ENCODE results near the gene C1S. TPM values are rescaled to one million over a fixed set of nuclear protein-coding genes. Genes with fewer than 3 reads are reported as not detected.

Gene C1S
- total RNA-seq, 4 donors from 2014 or later = 58.1 to 90.8 (median 85.9) TPM

GRCh38 chr12:7061138-7061537 is 620 bp downstream of the C1S start:
- Histone ChIP-seq H3K4me3 (peak overlapping the region; percentile 40 to 53 (median 44)), H3K9me3 (no peaks in the 10 kb centered on the region), H3K4me1 (peaks cover 14 to 25% of the 10 kb centered on the region in 2 donors), H3K27ac (peak overlapping the region; percentile 78 to 80 (median 79)), H3K27me3 (no peaks in the 10 kb centered on the region), H3K36me3 (peaks cover 0 to 8% of the 10 kb centered on the region in 2 donors)
- in situ Hi-C loops (cut with MboI; ENCODE audit: low sequenced_read_pairs in 4 of 4) (loop anchor here in 3 of 4 donors (5.0 kb wide), 2 partner anchors 46 to 51 kb away; partner anchors contain the start of gene C1RL (in 1 of the 3)), intact Hi-C loops (cut with DNase I; ENCODE audit: low total_unique reads) (no loop called here)
- ATAC-seq (peak in 1 of 2 donors; percentile 14), DNase-seq (no peak)
- no peak for TF ChIP-seq POLR2A (IDR thresholded peaks at IDR 0.05)
- no peak for TF ChIP-seq CTCF (IDR thresholded peaks at IDR 0.05 in 4 of 5, conservative IDR thresholded peaks at IDR 0.05 in 1 of 5)

GRCh38 chr12:7061596-7061995 is 1.1 kb downstream of the C1S start:
- H3K27ac ChIP-seq = peak overlapping the region in 3 of 4 donors; percentile 79 to 80 (median 79)
- H3K27me3 ChIP-seq = no peaks in the 10 kb centered on the region
- ATAC-seq (no peak), DNase-seq (no peak)
- H3K4me1 ChIP-seq = peaks cover 14 to 25% of the 10 kb centered on the region in 2 donors
- in situ Hi-C loops (cut with MboI; ENCODE audit: low sequenced_read_pairs in 4 of 4) = loop anchor here in 3 of 4 donors (5.0 kb wide), 2 partner anchors 46 to 51 kb away; partner anchors contain the start of gene C1RL (in 1 of the 3)
- TF ChIP-seq CTCF (IDR thresholded peaks at IDR 0.05 in 4 of 5, conservative IDR thresholded peaks at IDR 0.05 in 1 of 5) = no peak
- TF ChIP-seq POLR2A (IDR thresholded peaks at IDR 0.05) = no peak
- H3K9me3 ChIP-seq = no peaks in the 10 kb centered on the region
- peak overlapping the region in 3 of 4 donors; percentile 1 to 53 (median 42) for H3K4me3 ChIP-seq
- intact Hi-C loops (cut with DNase I; ENCODE audit: low total_unique reads) = no loop called here
- peaks cover 0 to 11% of the 10 kb centered on the region in 2 donors for H3K36me3 ChIP-seq

GRCh38 chr12:7064516-7064915 is 4.0 kb downstream of the C1S start:
- peaks cover 34 to 49% of the 10 kb centered on the region in 2 donors for H3K4me1 ChIP-seq
- in situ Hi-C loops (cut with MboI; ENCODE audit: low sequenced_read_pairs in 4 of 4) = loop anchor here in 3 of 4 donors (5.0 kb wide), 2 partner anchors 43 to 48 kb away; partner anchors contain the start of gene C1RL (in 1 of the 3)
- no peak overlapping the region for H3K4me3 ChIP-seq
- no peak overlapping the region for H3K27ac ChIP-seq
- TF ChIP-seq POLR2A (IDR thresholded peaks at IDR 0.05) = no peak
- TF ChIP-seq CTCF (IDR thresholded peaks at IDR 0.05 in 4 of 5, conservative IDR thresholded peaks at IDR 0.05 in 1 of 5) = no peak
- peaks cover 0 to 11% of the 10 kb centered on the region in 2 donors for H3K36me3 ChIP-seq
- H3K27me3 ChIP-seq = no peaks in the 10 kb centered on the region
- intact Hi-C loops (cut with DNase I; ENCODE audit: low total_unique reads) = no loop called here
- ATAC-seq (no peak), DNase-seq (no peak)
- H3K9me3 ChIP-seq = no peaks in the 10 kb centered on the region

GRCh38 chr12:7065073-7065623 is 4.6 kb downstream of the C1S start:
- H3K27me3 ChIP-seq = no peaks in the 10 kb centered on the region
- in situ Hi-C loops (cut with MboI; ENCODE audit: low sequenced_read_pairs in 4 of 4) = no loop called here
- TF ChIP-seq CTCF (IDR thresholded peaks at IDR 0.05 in 4 of 5, conservative IDR thresholded peaks at IDR 0.05 in 1 of 5) = no peak
- TF ChIP-seq POLR2A (IDR thresholded peaks at IDR 0.05) = no peak
- peaks cover 29 to 50% of the 10 kb centered on the region in 2 donors for H3K4me1 ChIP-seq
- peaks cover 0 to 11% of the 10 kb centered on the region in 2 donors for H3K36me3 ChIP-seq
- H3K4me3 ChIP-seq = no peak overlapping the region
- intact Hi-C loops (cut with DNase I; ENCODE audit: low total_unique reads) = no loop called here
- ATAC-seq = no peak
- no peak for DNase-seq
- no peak overlapping the region for H3K27ac ChIP-seq
- no peaks in the 10 kb centered on the region for H3K9me3 ChIP-seq

All from gastrocnemius medialis (tissue), 4 donors.